A549 (cell line): Measurements from ENCODE around the gene CD164L2.

Experiments
- BHLHE40 ChIP-seq: IDR thresholded peaks from 2 replicates; pipeline ENCODE4 v1.6.1; 2012; ENCODE audit warnings: low read depth, low read length, inconsistent platforms
- EP300 ChIP-seq, 2 experiments: fragments of >200 bp; sonication (Bioruptor Twin); formaldehyde crosslinking; IDR thresholded peaks; 2 replicates in 1 of 2; 3 replicates in 1 of 2; pipeline ENCODE4 v1.6.1; 2016 to 2017
- FOSL2 ChIP-seq, 2 experiments: fragments of 450-650 bp in 1 of 2; fragments of >200 bp in 1 of 2; sonication (Bioruptor Twin) in 1 of 2; formaldehyde crosslinking; IDR thresholded peaks; 2 replicates each; pipeline versions ENCODE4 v1.5.0 to v1.6.1; 2016 to 2020; ENCODE audit warnings: mild to moderate bottlenecking in 1 of 2, moderate library complexity in 1 of 2
- FOXS1 ChIP-seq: fragments of 250-450 bp; sonication (Bioruptor Pico); IDR thresholded peaks from 2 replicates; pipeline ENCODE4 v1.5.0; 2020; ENCODE audit warnings: mild to moderate bottlenecking, moderate library complexity
- GATA3 ChIP-seq: IDR thresholded peaks from 2 replicates; pipeline ENCODE4 v1.6.1; 2012; ENCODE audit warnings: borderline replicate concordance
- KDM1A ChIP-seq: fragments of 200-600 bp; sonication (generic); IDR thresholded peaks from 2 replicates; pipeline ENCODE4 v1.6.1; 2016; ENCODE audit warnings: low read depth, mild to moderate bottlenecking
- MYC ChIP-seq: IDR thresholded peaks from 2 replicates; pipeline ENCODE4 v1.6.1; 2012; ENCODE audit warnings: mild to moderate bottlenecking, inconsistent platforms, low read length, improper control_type of control experiment, borderline replicate concordance
- NR3C1 ChIP-seq: fragments of >200 bp; sonication (Bioruptor Twin); formaldehyde crosslinking; IDR thresholded peaks from 3 replicates; pipeline ENCODE4 v1.6.1; 2017
- POLR2A ChIP-seq: IDR thresholded peaks from 2 replicates; pipeline ENCODE4 v1.6.1; 2012; ENCODE audit warnings: mild to moderate bottlenecking, low read length
- SREBF2 ChIP-seq: fragments of 450-650 bp; IDR thresholded peaks from 2 replicates; pipeline ENCODE4 v1.6.1; 2014; ENCODE audit warnings: mild to moderate bottlenecking, moderate library complexity
- TF ChIP-seq, protein P1 (sequence below): fragments of 200-600 bp; sonication (generic); IDR thresholded peaks from 2 replicates; pipeline ENCODE4 v1.6.1; 2016; ENCODE audit warnings: antibody characterized with exemption, mild to moderate bottlenecking, moderate library complexity
- TF ChIP-seq, protein P2 (sequence below): fragments of >200 bp; sonication (Bioruptor Twin); formaldehyde crosslinking; IDR thresholded peaks from 3 replicates; pipeline ENCODE4 v1.5.1; 2016

DNA sequence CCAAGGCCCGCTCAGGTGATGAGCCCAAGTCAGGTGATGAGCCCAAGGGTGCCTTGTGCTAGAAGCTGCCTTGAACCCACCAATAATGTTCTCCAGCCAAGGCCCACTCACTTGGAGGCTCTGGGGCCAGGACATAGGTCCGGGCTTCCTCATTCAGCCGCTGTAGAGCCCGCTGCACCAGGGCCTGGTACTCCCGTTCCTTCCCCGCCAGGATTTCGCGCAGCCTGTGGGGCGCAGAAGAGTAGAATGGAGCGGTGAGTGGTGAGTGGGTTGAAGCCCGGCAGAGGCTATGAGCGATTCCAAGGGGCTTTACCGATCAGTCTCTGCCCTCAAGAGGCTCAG is 26.9 kb downstream of the CD164L2 start:
- TF ChIP-seq, protein P1, sequence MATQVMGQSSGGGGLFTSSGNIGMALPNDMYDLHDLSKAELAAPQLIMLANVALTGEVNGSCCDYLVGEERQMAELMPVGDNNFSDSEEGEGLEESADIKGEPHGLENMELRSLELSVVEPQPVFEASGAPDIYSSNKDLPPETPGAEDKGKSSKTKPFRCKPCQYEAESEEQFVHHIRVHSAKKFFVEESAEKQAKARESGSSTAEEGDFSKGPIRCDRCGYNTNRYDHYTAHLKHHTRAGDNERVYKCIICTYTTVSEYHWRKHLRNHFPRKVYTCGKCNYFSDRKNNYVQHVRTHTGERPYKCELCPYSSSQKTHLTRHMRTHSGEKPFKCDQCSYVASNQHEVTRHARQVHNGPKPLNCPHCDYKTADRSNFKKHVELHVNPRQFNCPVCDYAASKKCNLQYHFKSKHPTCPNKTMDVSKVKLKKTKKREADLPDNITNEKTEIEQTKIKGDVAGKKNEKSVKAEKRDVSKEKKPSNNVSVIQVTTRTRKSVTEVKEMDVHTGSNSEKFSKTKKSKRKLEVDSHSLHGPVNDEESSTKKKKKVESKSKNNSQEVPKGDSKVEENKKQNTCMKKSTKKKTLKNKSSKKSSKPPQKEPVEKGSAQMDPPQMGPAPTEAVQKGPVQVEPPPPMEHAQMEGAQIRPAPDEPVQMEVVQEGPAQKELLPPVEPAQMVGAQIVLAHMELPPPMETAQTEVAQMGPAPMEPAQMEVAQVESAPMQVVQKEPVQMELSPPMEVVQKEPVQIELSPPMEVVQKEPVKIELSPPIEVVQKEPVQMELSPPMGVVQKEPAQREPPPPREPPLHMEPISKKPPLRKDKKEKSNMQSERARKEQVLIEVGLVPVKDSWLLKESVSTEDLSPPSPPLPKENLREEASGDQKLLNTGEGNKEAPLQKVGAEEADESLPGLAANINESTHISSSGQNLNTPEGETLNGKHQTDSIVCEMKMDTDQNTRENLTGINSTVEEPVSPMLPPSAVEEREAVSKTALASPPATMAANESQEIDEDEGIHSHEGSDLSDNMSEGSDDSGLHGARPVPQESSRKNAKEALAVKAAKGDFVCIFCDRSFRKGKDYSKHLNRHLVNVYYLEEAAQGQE = no peak
- TF ChIP-seq, protein P2, sequence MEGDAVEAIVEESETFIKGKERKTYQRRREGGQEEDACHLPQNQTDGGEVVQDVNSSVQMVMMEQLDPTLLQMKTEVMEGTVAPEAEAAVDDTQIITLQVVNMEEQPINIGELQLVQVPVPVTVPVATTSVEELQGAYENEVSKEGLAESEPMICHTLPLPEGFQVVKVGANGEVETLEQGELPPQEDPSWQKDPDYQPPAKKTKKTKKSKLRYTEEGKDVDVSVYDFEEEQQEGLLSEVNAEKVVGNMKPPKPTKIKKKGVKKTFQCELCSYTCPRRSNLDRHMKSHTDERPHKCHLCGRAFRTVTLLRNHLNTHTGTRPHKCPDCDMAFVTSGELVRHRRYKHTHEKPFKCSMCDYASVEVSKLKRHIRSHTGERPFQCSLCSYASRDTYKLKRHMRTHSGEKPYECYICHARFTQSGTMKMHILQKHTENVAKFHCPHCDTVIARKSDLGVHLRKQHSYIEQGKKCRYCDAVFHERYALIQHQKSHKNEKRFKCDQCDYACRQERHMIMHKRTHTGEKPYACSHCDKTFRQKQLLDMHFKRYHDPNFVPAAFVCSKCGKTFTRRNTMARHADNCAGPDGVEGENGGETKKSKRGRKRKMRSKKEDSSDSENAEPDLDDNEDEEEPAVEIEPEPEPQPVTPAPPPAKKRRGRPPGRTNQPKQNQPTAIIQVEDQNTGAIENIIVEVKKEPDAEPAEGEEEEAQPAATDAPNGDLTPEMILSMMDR = no peak
- TF ChIP-seq POLR2A = no peak
- TF ChIP-seq GATA3 = no peak
- TF ChIP-seq EP300 (IDR thresholded peaks at IDR 0.05) = no peak
- TF ChIP-seq NR3C1 = no peak
- TF ChIP-seq MYC = no peak
- no peak for TF ChIP-seq SREBF2
- no peak for TF ChIP-seq BHLHE40
- no peak for TF ChIP-seq FOXS1
- no peak for TF ChIP-seq KDM1A
- no peak for TF ChIP-seq FOSL2 (IDR thresholded peaks at IDR 0.05)
- no peak for TF ChIP-seq FOSL2 (CRISPR knock-in tag; IDR thresholded peaks at IDR 0.05)
